IMR-90 (cell line): ENCODE measurements around the gene COPS2.

ENCODE experiments used
- FOS ChIP-seq: fragments of 150-350 bp; IDR thresholded peaks from 2 replicates; pipeline ENCODE4 v1.6.1; 2016; ENCODE audit warnings: low read depth, low read length
- MAFK ChIP-seq: IDR thresholded peaks from 2 replicates; pipeline ENCODE4 v1.6.1; 2012; ENCODE audit warnings: low read depth, low read length, improper control_type of control experiment
- MAZ ChIP-seq: IDR thresholded peaks from 2 replicates; pipeline ENCODE4 v1.6.1; 2012; ENCODE audit warnings: low read depth, mild to moderate bottlenecking, low read length, improper control_type of control experiment, moderate library complexity, borderline replicate concordance
- MXI1 ChIP-seq: IDR thresholded peaks from 2 replicates; pipeline ENCODE4 v1.6.1; 2012; ENCODE audit warnings: low read depth, mild to moderate bottlenecking, low read length, moderate library complexity, borderline replicate concordance
- POLR2A ChIP-seq: IDR thresholded peaks from 2 replicates; pipeline ENCODE4 v1.6.1; 2012; ENCODE audit warnings: mild to moderate bottlenecking, low read depth, low read length
- RAD21 ChIP-seq: IDR thresholded peaks from 2 replicates; pipeline ENCODE4 v1.6.1; 2012; ENCODE audit warnings: low read length, improper control_type of control experiment
- RCOR1 ChIP-seq: IDR thresholded peaks from 2 replicates; pipeline ENCODE4 v1.6.1; 2012; ENCODE audit warnings: mild to moderate bottlenecking, low read length, improper control_type of control experiment; ENCODE audit not compliant: insufficient replicate concordance
- RFX5 ChIP-seq: IDR thresholded peaks from 2 replicates; pipeline ENCODE4 v1.8.0; 2012; ENCODE audit warnings: low read depth, mild to moderate bottlenecking, low read length, moderate library complexity
- SMC3 ChIP-seq: fragments of 150-350 bp; IDR thresholded peaks from 2 replicates; pipeline ENCODE4 v1.6.1; 2016; ENCODE audit warnings: low read depth, mild to moderate bottlenecking, antibody characterized with exemption, low read length, moderate library complexity
- TF ChIP-seq, protein P1 (sequence below): conservative IDR thresholded peaks from 2 replicates; pipeline ENCODE4 v1.5.1; 2012; ENCODE audit warnings: mild to moderate bottlenecking, low read depth, low read length, improper control_type of control experiment
- TF ChIP-seq, protein P2 (sequence below): fragments of 150-350 bp; IDR thresholded peaks from 2 replicates; pipeline ENCODE4 v1.6.1; 2017; ENCODE audit warnings: mild to moderate bottlenecking, antibody characterized with exemption, low read length, low read depth
- TF ChIP-seq, protein P3 (sequence below): fragments of 150-350 bp; IDR thresholded peaks from 2 replicates; pipeline ENCODE4 v1.6.1; 2016; ENCODE audit warnings: low read depth, mild to moderate bottlenecking, low read length, moderate library complexity, borderline replicate concordance

DNA sequence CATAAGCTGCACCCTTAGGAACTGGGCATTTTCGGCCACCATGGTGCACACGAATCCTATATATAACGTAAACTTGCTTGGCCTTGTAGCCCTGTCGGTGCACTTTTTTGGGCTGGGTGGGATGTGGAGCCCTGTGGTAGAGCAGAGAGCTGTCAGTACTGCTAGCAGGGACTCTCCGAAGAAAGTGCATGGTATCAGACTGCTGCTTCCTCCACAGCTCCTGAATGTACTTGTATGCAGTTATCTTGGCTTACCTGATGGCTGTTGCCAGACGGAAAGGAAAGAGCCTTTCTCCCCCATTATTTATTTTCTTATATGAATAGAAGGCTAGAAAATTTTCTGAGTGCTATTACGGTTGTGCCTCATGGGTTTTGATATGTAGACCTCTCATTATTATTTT lies 23.1 kb upstream of the COPS2 start:
- TF ChIP-seq, protein P1, sequence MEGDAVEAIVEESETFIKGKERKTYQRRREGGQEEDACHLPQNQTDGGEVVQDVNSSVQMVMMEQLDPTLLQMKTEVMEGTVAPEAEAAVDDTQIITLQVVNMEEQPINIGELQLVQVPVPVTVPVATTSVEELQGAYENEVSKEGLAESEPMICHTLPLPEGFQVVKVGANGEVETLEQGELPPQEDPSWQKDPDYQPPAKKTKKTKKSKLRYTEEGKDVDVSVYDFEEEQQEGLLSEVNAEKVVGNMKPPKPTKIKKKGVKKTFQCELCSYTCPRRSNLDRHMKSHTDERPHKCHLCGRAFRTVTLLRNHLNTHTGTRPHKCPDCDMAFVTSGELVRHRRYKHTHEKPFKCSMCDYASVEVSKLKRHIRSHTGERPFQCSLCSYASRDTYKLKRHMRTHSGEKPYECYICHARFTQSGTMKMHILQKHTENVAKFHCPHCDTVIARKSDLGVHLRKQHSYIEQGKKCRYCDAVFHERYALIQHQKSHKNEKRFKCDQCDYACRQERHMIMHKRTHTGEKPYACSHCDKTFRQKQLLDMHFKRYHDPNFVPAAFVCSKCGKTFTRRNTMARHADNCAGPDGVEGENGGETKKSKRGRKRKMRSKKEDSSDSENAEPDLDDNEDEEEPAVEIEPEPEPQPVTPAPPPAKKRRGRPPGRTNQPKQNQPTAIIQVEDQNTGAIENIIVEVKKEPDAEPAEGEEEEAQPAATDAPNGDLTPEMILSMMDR, result no peak
- TF ChIP-seq POLR2A, result no peak
- TF ChIP-seq FOS, result no peak
- no peak for TF ChIP-seq SMC3
- TF ChIP-seq, protein P2, sequence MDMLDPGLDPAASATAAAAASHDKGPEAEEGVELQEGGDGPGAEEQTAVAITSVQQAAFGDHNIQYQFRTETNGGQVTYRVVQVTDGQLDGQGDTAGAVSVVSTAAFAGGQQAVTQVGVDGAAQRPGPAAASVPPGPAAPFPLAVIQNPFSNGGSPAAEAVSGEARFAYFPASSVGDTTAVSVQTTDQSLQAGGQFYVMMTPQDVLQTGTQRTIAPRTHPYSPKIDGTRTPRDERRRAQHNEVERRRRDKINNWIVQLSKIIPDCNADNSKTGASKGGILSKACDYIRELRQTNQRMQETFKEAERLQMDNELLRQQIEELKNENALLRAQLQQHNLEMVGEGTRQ, result no peak
- no peak for TF ChIP-seq RAD21
- TF ChIP-seq, protein P3, sequence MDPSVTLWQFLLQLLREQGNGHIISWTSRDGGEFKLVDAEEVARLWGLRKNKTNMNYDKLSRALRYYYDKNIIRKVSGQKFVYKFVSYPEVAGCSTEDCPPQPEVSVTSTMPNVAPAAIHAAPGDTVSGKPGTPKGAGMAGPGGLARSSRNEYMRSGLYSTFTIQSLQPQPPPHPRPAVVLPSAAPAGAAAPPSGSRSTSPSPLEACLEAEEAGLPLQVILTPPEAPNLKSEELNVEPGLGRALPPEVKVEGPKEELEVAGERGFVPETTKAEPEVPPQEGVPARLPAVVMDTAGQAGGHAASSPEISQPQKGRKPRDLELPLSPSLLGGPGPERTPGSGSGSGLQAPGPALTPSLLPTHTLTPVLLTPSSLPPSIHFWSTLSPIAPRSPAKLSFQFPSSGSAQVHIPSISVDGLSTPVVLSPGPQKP, result no peak
- no peak for TF ChIP-seq RCOR1
- no peak for TF ChIP-seq MAZ
- TF ChIP-seq MXI1, result no peak
- TF ChIP-seq MAFK, result no peak
- TF ChIP-seq RFX5, result no peak
